NB4 (cell line): ENCODE measurements around the gene XYLT1.

Source experiments
- MAX ChIP-seq: IDR thresholded peaks from 2 replicates; pipeline ENCODE4 v1.6.1; 2011; ENCODE audit warnings: low read depth, low read length
- MYC ChIP-seq: IDR thresholded peaks from 2 replicates; pipeline ENCODE4 v1.6.1; 2011; ENCODE audit warnings: low read depth, low read length
- TF ChIP-seq, protein P1 (sequence below): IDR thresholded peaks from one replicate; pipeline ENCODE4 v1.5.1; 2012; ENCODE audit warnings: low read depth, low read length

DNA sequence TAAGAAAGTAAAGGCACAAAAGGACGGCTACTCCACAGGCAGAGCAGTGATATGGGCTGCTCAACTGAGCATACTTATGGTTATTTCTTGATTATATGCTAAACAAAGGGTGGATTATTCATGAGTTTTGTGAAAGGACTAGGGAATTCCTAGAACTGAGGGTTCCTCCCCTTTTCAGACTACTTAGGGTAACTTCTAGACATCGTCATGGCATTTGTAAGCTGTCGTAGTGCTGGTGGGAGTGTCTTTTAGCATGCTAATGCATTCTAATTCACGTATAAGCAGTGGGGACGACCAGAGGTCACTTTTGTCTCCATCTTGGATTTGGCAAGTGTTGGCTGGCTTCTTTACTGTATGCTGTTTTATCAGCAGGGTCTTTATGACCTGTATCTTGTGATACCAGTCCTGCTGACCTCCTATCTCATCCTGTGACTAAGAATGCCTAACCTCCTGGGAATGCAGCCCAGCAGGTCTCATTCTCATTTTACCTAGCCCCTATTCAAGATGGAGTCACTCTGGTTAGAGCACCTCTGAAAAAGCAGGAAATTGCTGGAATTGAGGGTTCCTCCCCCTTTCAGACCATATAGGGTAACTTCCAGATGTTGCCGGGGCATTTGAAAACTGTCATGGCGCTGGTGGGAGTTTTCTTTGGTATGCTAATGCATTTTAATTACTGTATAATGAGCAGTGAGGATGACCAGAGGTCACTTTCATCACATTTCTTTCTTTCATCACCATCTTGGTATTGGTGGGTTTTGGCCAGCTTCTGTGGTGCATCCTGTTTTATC, 388.5 kb downstream of the XYLT1 start:
- TF ChIP-seq, protein P1, sequence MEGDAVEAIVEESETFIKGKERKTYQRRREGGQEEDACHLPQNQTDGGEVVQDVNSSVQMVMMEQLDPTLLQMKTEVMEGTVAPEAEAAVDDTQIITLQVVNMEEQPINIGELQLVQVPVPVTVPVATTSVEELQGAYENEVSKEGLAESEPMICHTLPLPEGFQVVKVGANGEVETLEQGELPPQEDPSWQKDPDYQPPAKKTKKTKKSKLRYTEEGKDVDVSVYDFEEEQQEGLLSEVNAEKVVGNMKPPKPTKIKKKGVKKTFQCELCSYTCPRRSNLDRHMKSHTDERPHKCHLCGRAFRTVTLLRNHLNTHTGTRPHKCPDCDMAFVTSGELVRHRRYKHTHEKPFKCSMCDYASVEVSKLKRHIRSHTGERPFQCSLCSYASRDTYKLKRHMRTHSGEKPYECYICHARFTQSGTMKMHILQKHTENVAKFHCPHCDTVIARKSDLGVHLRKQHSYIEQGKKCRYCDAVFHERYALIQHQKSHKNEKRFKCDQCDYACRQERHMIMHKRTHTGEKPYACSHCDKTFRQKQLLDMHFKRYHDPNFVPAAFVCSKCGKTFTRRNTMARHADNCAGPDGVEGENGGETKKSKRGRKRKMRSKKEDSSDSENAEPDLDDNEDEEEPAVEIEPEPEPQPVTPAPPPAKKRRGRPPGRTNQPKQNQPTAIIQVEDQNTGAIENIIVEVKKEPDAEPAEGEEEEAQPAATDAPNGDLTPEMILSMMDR = no peak
- TF ChIP-seq MAX = no peak
- TF ChIP-seq MYC = no peak
